Endodermal cell (in vitro differentiated cells): ENCODE results near the gene SETD1B. TPM values are rescaled to one million over a fixed set of nuclear protein-coding genes. Genes with fewer than 3 reads are reported as not detected.

Experiments used
- DNase-seq: peaks from one replicate; pipeline ENCODE4 v3.0.0-alpha.2; 2017
- H3K27ac ChIP-seq: 2 replicates; pipeline ENCODE4 v1.5.1; 2013; ENCODE audit warnings: mild to moderate bottlenecking, low read depth, low read length, moderate library complexity
- H3K27me3 ChIP-seq: 2 replicates; pipeline ENCODE4 v1.6.1; 2013; ENCODE audit warnings: mild to moderate bottlenecking, low read length, moderate library complexity; ENCODE audit not compliant: insufficient read depth, control insufficient read depth, poor library complexity, severe bottlenecking
- H3K36me3 ChIP-seq: 2 replicates; pipeline ENCODE4 v1.7.0; 2013; ENCODE audit warnings: mild to moderate bottlenecking, low read length, moderate library complexity; ENCODE audit not compliant: control insufficient read depth, insufficient read depth
- H3K4me1 ChIP-seq: one replicate; pipeline ENCODE4 v1.7.0; 2013; ENCODE audit warnings: low read length; ENCODE audit not compliant: control insufficient read depth, insufficient read depth
- H3K4me3 ChIP-seq: 2 replicates; pipeline ENCODE4 v1.5.1; 2013; ENCODE audit warnings: mild to moderate bottlenecking, low read length, moderate library complexity
- H3K9ac ChIP-seq: 2 replicates; pipeline ENCODE4 v1.6.1; 2013; ENCODE audit warnings: mild to moderate bottlenecking, low read length, moderate library complexity; ENCODE audit not compliant: poor library complexity, severe bottlenecking; ENCODE audit errors: extremely low read depth
- H3K9me3 ChIP-seq: 2 replicates; pipeline ENCODE4 v1.6.1; 2013; ENCODE audit warnings: mild to moderate bottlenecking, low read length, moderate library complexity; ENCODE audit not compliant: control insufficient read depth
- H3K27ac Mint-ChIP-seq: 2 replicates; pipeline ENCODE4 v1.8.0; 2020; ENCODE audit warnings: mixed read lengths
- H3K27me3 Mint-ChIP-seq: 2 replicates; pipeline ENCODE4 v1.8.0; 2021; ENCODE audit warnings: mild to moderate bottlenecking, mixed read lengths; ENCODE audit not compliant: insufficient read depth
- H3K36me3 Mint-ChIP-seq: 2 replicates; pipeline ENCODE4 v1.8.0; 2020; ENCODE audit warnings: low read depth, mixed read lengths
- H3K4me1 Mint-ChIP-seq: 2 replicates; pipeline ENCODE4 v1.8.0; 2020; ENCODE audit warnings: mixed read lengths
- H3K4me3 Mint-ChIP-seq: 2 replicates; pipeline ENCODE4 v1.8.0; 2020; ENCODE audit warnings: mild to moderate bottlenecking, moderate library complexity, mixed read lengths
- H3K9me3 Mint-ChIP-seq: 2 replicates; pipeline ENCODE4 v1.8.0; 2020; ENCODE audit warnings: mild to moderate bottlenecking, mixed read lengths
- WGBS, 2 experiments: methylation state at CpG; one replicate each; pipeline versions ENCODE4 v1.1.5 to v1.1.7; 2013; ENCODE audit warnings: missing lambda C conversion rate in 2 of 2, mixed read lengths in 1 of 2; ENCODE audit not compliant: insufficient coverage in 1 of 2, insufficient read length in 1 of 2; 5-methylcytosine and 5-hydroxymethylcytosine counted together
- total RNA-seq, 2 donors: library from RNA; stranded (reverse); fragmentation: NEBNext Ultra II Directional in 1 of 2; extraction: Animal tissue kit (Norgen Biotek cat#: 25700) in 1 of 2; gene quantifications; 2 replicates in 1 of 2; 3 replicates in 1 of 2; pipeline ENCODE4 v1.2.1, GENCODE V29; 2021
- TF ChIP-seq, protein P1 (sequence below): fragments of 200-600 bp; sonication (generic); conservative IDR thresholded peaks from 2 replicates; pipeline ENCODE4 v1.5.0; 2021; ENCODE audit warnings: antibody characterized with exemption, mild to moderate bottlenecking

The SETD1B gene
- total RNA-seq, 2 donors from 2014 or later = 30.7 to 32.6 TPM

DNA sequence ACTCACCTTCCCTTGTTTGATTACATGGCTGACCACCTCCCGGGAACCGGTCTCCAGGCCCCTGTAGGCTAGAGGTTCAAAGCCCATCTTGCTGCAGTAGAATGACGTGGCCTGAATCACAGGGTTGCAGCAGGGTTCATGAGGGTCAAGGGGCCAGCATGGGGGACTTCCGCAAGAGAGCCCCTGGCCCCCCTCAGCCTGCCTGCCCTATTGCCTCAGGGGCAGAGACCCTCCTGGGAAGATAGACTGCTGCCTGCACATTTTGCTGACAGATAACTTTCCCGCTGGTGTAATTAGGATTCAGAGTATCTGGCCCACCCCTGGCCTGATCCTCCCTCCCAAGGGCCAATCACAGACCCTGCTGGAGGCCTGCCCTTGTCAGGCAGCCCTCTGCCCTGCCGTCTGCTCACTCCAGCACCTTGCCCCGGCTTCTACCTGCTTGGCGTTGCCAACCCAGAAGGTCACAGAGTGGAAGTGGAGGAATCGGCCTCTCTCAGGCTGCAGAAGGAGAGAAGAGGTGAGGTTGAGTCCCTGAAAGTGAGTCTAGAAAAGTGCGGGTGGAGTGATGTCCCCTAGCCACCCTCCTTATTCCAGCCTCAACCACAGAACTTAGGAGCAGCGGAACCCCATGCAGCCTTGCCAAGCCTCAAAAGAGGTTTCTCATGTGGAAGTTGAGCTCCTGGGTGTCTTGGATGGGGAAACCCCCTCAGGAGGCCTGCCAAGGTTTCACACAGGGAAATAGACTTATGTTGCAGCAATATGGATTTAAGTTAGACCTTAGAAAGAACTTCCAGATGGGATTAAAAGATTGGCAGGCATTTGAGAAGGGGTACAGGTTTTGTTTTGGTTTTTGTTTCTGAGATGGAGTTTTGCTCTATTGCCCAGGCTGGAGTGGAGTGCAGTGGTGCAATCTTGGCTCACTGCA lies 53.8 kb downstream of the SETD1B start:
- Mint-ChIP-seq H3K27me3 (peaks cover 1% of the 10 kb centered on the region), H3K36me3 (no peaks in the 10 kb centered on the region), H3K4me3 (no peak overlapping the region), H3K4me1 (peaks cover 25% of the 10 kb centered on the region), H3K27ac (peak overlapping the region; percentile 90), H3K9me3 (no peaks in the 10 kb centered on the region)
- peaks cover 10% of the 10 kb centered on the region for H3K4me1 ChIP-seq
- H3K27ac ChIP-seq = no peak overlapping the region
- DNase-seq = peak; percentile 67
- H3K27me3 ChIP-seq = no peaks in the 10 kb centered on the region
- H3K36me3 ChIP-seq = no peaks in the 10 kb centered on the region
- 70 to 85% methylated on average over 6 to 11 of the region's 11 CpGs for WGBS, 2 experiments
- TF ChIP-seq, protein P1, sequence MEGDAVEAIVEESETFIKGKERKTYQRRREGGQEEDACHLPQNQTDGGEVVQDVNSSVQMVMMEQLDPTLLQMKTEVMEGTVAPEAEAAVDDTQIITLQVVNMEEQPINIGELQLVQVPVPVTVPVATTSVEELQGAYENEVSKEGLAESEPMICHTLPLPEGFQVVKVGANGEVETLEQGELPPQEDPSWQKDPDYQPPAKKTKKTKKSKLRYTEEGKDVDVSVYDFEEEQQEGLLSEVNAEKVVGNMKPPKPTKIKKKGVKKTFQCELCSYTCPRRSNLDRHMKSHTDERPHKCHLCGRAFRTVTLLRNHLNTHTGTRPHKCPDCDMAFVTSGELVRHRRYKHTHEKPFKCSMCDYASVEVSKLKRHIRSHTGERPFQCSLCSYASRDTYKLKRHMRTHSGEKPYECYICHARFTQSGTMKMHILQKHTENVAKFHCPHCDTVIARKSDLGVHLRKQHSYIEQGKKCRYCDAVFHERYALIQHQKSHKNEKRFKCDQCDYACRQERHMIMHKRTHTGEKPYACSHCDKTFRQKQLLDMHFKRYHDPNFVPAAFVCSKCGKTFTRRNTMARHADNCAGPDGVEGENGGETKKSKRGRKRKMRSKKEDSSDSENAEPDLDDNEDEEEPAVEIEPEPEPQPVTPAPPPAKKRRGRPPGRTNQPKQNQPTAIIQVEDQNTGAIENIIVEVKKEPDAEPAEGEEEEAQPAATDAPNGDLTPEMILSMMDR = no peak
- H3K9me3 ChIP-seq = no peaks in the 10 kb centered on the region
- no peak overlapping the region for H3K9ac ChIP-seq
- H3K4me3 ChIP-seq = no peak overlapping the region

DNA sequence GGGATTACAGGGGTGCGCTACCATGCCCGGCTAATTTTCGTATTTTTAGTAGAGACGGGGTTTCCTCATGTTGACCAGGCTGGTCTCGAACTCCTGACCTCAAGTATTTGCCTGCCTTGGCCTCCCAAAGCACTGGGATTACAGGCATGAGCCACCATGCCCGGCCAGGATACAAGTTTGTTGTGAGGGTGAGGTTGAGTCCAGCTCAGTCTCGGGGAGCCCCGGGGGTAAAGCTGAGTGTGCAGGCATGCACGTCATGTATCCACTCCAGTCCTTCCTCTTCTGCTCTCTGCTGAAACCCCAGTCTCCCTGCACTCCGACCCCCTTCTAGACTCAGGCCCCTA lies 54.5 kb downstream of the SETD1B start:
- Histone ChIP-seq H3K27me3 (no peaks in the 10 kb centered on the region), H3K4me1 (peaks cover 10% of the 10 kb centered on the region), H3K36me3 (no peaks in the 10 kb centered on the region), H3K9ac (no peak overlapping the region), H3K4me3 (no peak overlapping the region), H3K9me3 (no peaks in the 10 kb centered on the region), H3K27ac (no peak overlapping the region)
- no peak overlapping the region for H3K4me3 Mint-ChIP-seq
- peak overlapping the region; percentile 90 for H3K27ac Mint-ChIP-seq
- peaks cover 1% of the 10 kb centered on the region for H3K27me3 Mint-ChIP-seq
- peaks cover 25% of the 10 kb centered on the region for H3K4me1 Mint-ChIP-seq
- no peaks in the 10 kb centered on the region for H3K36me3 Mint-ChIP-seq
- no peaks in the 10 kb centered on the region for H3K9me3 Mint-ChIP-seq
- WGBS, 2 experiments = 96 to 97% methylated on average over 5 to 10 of the region's 10 CpGs
- DNase-seq = no peak
- TF ChIP-seq, protein P1 = no peak

DNA sequence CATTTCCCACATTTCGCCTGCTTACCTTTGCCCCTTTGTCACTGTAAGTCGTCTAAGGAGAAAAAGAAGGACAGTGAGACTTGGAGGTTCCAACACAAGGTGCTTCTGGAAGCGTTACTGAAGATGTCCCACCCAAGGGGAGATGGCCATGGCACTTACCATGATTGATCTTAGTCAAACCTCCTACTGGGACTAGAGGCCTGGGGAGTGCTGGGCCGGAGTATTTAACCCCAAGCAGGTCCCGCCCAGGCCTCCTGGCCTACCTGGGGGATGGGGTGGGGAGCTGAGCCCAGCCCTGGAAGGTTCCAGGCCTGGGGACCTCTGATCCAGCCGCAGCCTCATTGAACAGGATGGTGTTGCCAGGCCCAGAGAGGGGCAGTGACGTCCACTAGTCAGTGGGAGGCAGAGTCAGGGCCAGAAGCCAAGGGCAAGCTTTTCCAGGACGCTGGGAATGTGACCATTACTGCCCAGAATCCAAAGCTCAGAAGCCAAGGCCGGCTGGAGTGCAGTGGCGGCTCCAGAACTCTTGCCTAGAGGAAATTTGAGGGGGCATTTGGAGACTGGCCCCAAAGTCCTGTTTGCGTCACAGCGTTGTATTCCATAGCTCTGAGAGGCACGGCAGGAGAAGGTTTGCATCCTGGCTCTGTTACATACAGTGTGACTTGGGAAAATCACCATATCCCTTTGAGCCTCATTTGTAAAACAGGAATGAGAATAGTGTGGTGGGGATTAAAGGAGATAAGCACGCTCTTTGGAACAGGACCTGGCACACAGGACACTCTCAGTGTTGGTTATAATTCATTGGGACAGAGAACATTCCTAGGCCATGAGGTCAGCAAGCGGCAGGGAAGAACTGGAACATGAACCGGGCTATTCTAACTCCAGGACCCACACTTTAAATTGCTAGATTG lies 55.1 kb downstream of the SETD1B start, which contains the start of gene HPD:
Gene HPD (minus strand): TSS at position 198 of the 911 bp plus-strand sequence. CDS start 36 bp downstream, at position 162.
- H3K4me1 Mint-ChIP-seq = peaks cover 25% of the 10 kb centered on the region
- 67 to 74% methylated on average over 9 to 16 of the region's 16 CpGs for WGBS, 2 experiments
- no peaks in the 10 kb centered on the region for H3K36me3 Mint-ChIP-seq
- DNase-seq = peak; percentile 81
- no peaks in the 10 kb centered on the region for H3K9me3 Mint-ChIP-seq
- peak within 1 kb of the TSS; percentile 39 for H3K27ac ChIP-seq
- H3K27ac Mint-ChIP-seq = peak within 1 kb of the TSS; percentile 90
- no peak within 1 kb of the TSS for H3K4me3 ChIP-seq
- no peaks in the 10 kb centered on the region for H3K36me3 ChIP-seq
- H3K4me3 Mint-ChIP-seq = no peak within 1 kb of the TSS
- H3K9ac ChIP-seq = no peak within 1 kb of the TSS
- H3K27me3 Mint-ChIP-seq = peaks cover 1% of the 10 kb centered on the region
- peaks cover 10% of the 10 kb centered on the region for H3K4me1 ChIP-seq
- H3K9me3 ChIP-seq = no peaks in the 10 kb centered on the region
- H3K27me3 ChIP-seq = no peaks in the 10 kb centered on the region
- TF ChIP-seq, protein P1 = no peak
